ENCODE measurements around the gene ZNF92.

The ZNF92 gene

GRCh38 chr7:65429642-65430343 lies 56.1 kb downstream of the ZNF92 start:
- no peak for DNase-seq

GRCh38 chr7:65430344-65431186 lies 56.9 kb downstream of the ZNF92 start:
- DNase-seq, result no peak

GRCh38 chr7:65434307-65434706 lies 60.7 kb downstream of the ZNF92 start:
- DNase-seq, result no peak

GRCh38 chr7:65436163-65436562 lies 62.5 kb downstream of the ZNF92 start:
- no peak for DNase-seq

- DNase-seq, result no peak
Measured at GRCh38 chr7:65438598-65438997, 64.9 kb downstream of the ZNF92 start.

GRCh38 chr7:65441010-65441409 lies 67.4 kb downstream of the ZNF92 start:
- no peak for DNase-seq

- DNase-seq, result no peak
Measured at GRCh38 chr7:65444205-65444842, 70.7 kb downstream of the ZNF92 start.

GRCh38 chr7:65444899-65445823 lies 71.5 kb downstream of the ZNF92 start:
- DNase-seq, result no peak

GRCh38 chr7:65447041-65447440 lies 73.4 kb downstream of the ZNF92 start:
- DNase-seq, result peak; percentile 1

GRCh38 chr7:65448816-65449504 lies 75.3 kb downstream of the ZNF92 start:
- no peak for DNase-seq

GRCh38 chr7:65449505-65449852 lies 75.8 kb downstream of the ZNF92 start:
- DNase-seq, result no peak

All from activated CD4-positive, alpha-beta T cell treated with anti-CD3 and anti-CD28 coated beads, Interleukin-2, amount 50 U/mL, for 16 hours (primary cell).